GM12878 (cell line): ENCODE data around the gene NUDT16L1. TPM values are rescaled to one million over a fixed set of nuclear protein-coding genes. Genes with fewer than 3 reads are reported as not detected.

Experiments used
- ATAC-seq: fragments of 200-7000 bp; cut with Tn5 transposase; 3 replicates; pipeline ENCODE4 v1.9.1; 2020; ENCODE audit warnings: mild to moderate bottlenecking, moderate library complexity
- BruUV-seq: library from RNA; stranded (reverse); fragments of 400-500 nt; replicated peaks from 2 replicates; lab custom pipeline; 2021; lab: Mats Ljungman, UMichigan
- CTCF ChIA-PET: fragments of 300-600 bp; sonication (Branson Sonifier 250); formaldehyde crosslinking; extraction: SDS; loops from one replicate; lab custom pipeline; 2021; ENCODE audit warnings: inconsistent platforms; lab: Yijun Ruan, JAX
- POLR2A ChIA-PET: fragments of 350-600 bp; formaldehyde crosslinking; extraction: SDS; loops from one replicate; lab custom pipeline; 2021; ENCODE audit warnings: inconsistent platforms; lab: Charles Lee
- RAD21 ChIA-PET: fragments of 300-600 bp; sonication (Branson Sonifier 250); formaldehyde crosslinking; loops from one replicate; lab custom pipeline; 2023; ENCODE audit warnings: antibody characterized with exemption; ENCODE audit not compliant: unreplicated experiment; lab: Charles Lee
- SMC1A ChIA-PET: fragments of 300-600 bp; sonication (Branson Sonifier 250); formaldehyde crosslinking; loops from one replicate; lab custom pipeline; 2023; ENCODE audit not compliant: unreplicated experiment, uncharacterized antibody; lab: Charles Lee
- DNase-seq: peaks from one replicate; pipeline ENCODE4 v3.0.0-alpha.2; 2011; ENCODE audit warnings: low read depth, low spot score
- FAIRE-seq: peaks from 3 replicates; lab custom pipeline; 2011; peaks lifted over from hg19 to GRCh38; lab: Jason Lieb, UNC
- H2AFZ ChIP-seq: 2 replicates; pipeline ENCODE4 v1.6.0; 2011; ENCODE audit warnings: low read depth, low read length, control low read depth; ENCODE audit not compliant: control insufficient read depth
- H3K27ac ChIP-seq: 2 replicates; pipeline ENCODE4 v1.5.1; 2011; ENCODE audit warnings: control low read depth; ENCODE audit not compliant: control insufficient read depth, insufficient read depth
- H3K27me3 ChIP-seq, 2 experiments: replicated peaks in 1 of 2; 2 replicates each; pipeline versions ENCODE4 v1.6.0 to v1.6.1; 2011; ENCODE audit warnings: low read length in 1 of 2; ENCODE audit not compliant: control insufficient read depth in 2 of 2, insufficient read depth in 2 of 2
- H3K36me3 ChIP-seq, 2 experiments: 2 replicates each; pipeline ENCODE4 v1.5.1; 2011; ENCODE audit warnings: low read length in 1 of 2; ENCODE audit not compliant: control insufficient read depth in 2 of 2, insufficient read depth in 2 of 2
- H3K4me1 ChIP-seq: 2 replicates; pipeline ENCODE4 v1.6.1; 2011; ENCODE audit warnings: mild to moderate bottlenecking, low read length, moderate library complexity, mixed read lengths; ENCODE audit not compliant: control insufficient read depth, insufficient read depth
- H3K4me2 ChIP-seq: 2 replicates; pipeline ENCODE4 v1.6.0; 2011; ENCODE audit warnings: control low read depth; ENCODE audit not compliant: control insufficient read depth, insufficient read depth
- H3K4me3 ChIP-seq: fragments of 200-600 bp; sonication (generic); 2 replicates; pipeline ENCODE4 v1.5.1; 2016
- H3K79me2 ChIP-seq: 2 replicates; pipeline ENCODE4 v1.6.0; 2011; ENCODE audit warnings: low read length; ENCODE audit not compliant: control insufficient read depth, insufficient read depth
- H3K9ac ChIP-seq: 2 replicates; pipeline ENCODE4 v1.8.0; 2011; ENCODE audit warnings: low read length, control low read depth, mixed read lengths; ENCODE audit not compliant: control insufficient read depth, insufficient read depth
- H3K9me3 ChIP-seq: replicated peaks from 3 replicates; pipeline ENCODE4 v1.5.1; 2011; ENCODE audit warnings: mild to moderate bottlenecking, low read length; ENCODE audit not compliant: control insufficient read depth, insufficient read depth
- H4K20me1 ChIP-seq: 2 replicates; pipeline ENCODE4 v1.6.0; 2011; ENCODE audit not compliant: control insufficient read depth, insufficient read depth
- CBFB ChIP-seq: IDR thresholded peaks from 2 replicates; pipeline ENCODE4 v1.6.1; 2016; ENCODE audit warnings: antibody characterized with exemption, low read depth
- CBX5 ChIP-seq: sonication (generic); IDR thresholded peaks from 2 replicates; pipeline ENCODE4 v1.6.1; 2016; ENCODE audit warnings: low read depth, moderate library complexity, mild to moderate bottlenecking, inconsistent platforms
- CEBPZ ChIP-seq: fragments of 150-350 bp; IDR thresholded peaks from 2 replicates; pipeline ENCODE4 v1.6.1; 2016; ENCODE audit warnings: low read depth, low read length
- ETV6 ChIP-seq, 2 experiments: fragments of 450-650 bp in 1 of 2; IDR thresholded peaks in 1 of 2; conservative IDR thresholded peaks in 1 of 2; 2 replicates each; pipeline ENCODE4 v1.6.1; 2014; ENCODE audit warnings: antibody characterized with exemption in 1 of 2, borderline replicate concordance in 1 of 2, low read depth in 1 of 2, mild to moderate bottlenecking in 1 of 2, moderate library complexity in 1 of 2
- FOXK2 ChIP-seq: fragments of 450-650 bp; IDR thresholded peaks from 2 replicates; pipeline ENCODE4 v1.6.1; 2017; ENCODE audit warnings: mild to moderate bottlenecking, moderate library complexity
- IRF4 ChIP-seq: IDR thresholded peaks from 2 replicates; pipeline ENCODE4 v1.6.1; 2011; ENCODE audit warnings: low read depth, low read length
- MTA3 ChIP-seq: IDR thresholded peaks from 2 replicates; pipeline ENCODE4 v1.6.1; 2012; ENCODE audit warnings: low read length, inconsistent platforms, borderline replicate concordance
- MYC ChIP-seq: IDR thresholded peaks from 2 replicates; pipeline ENCODE4 v1.6.1; 2011; ENCODE audit warnings: mild to moderate bottlenecking, low read length, moderate library complexity, inconsistent platforms; ENCODE audit not compliant: insufficient read depth, insufficient replicate concordance, insufficient read length, severe bottlenecking
- PAX8 ChIP-seq: fragments of 450-650 bp; IDR thresholded peaks from 2 replicates; pipeline ENCODE4 v1.6.1; 2017; ENCODE audit warnings: mild to moderate bottlenecking, moderate library complexity
- POLR2AphosphoS2 ChIP-seq: IDR thresholded peaks from 2 replicates; pipeline ENCODE4 v1.6.1; 2011; ENCODE audit warnings: low read depth, mild to moderate bottlenecking, low read length, improper control_type of control experiment, moderate library complexity
- SMAD5 ChIP-seq: IDR thresholded peaks from 2 replicates; pipeline ENCODE4 v1.6.1; 2016; ENCODE audit warnings: antibody characterized with exemption, low read depth
- SRF ChIP-seq, 2 experiments: IDR thresholded peaks; 2 replicates each; pipeline ENCODE4 v1.6.1; 2011; ENCODE audit warnings: low read depth in 2 of 2, low read length in 2 of 2, mild to moderate bottlenecking in 1 of 2, moderate library complexity in 1 of 2
- YY1 ChIP-seq: IDR thresholded peaks from 2 replicates; pipeline ENCODE4 v1.6.1; 2011; ENCODE audit warnings: low read depth, mild to moderate bottlenecking, low read length
- ZNF217 ChIP-seq: fragments of 450-650 bp; IDR thresholded peaks from 2 replicates; pipeline ENCODE4 v1.6.1; 2017; ENCODE audit warnings: antibody characterized with exemption, mild to moderate bottlenecking
- ZNF384 ChIP-seq: IDR thresholded peaks from 2 replicates; pipeline ENCODE4 v1.6.1; 2012; ENCODE audit warnings: low read depth, mild to moderate bottlenecking, low read length, improper control_type of control experiment, borderline replicate concordance
- ZNF592 ChIP-seq: fragments of 450-650 bp; IDR thresholded peaks from 2 replicates; pipeline ENCODE4 v1.6.1; 2017; ENCODE audit warnings: mild to moderate bottlenecking, moderate library complexity
- WGBS: methylation state at CpG from one replicate; pipeline ENCODE4 v1.1.6; 2016; ENCODE audit warnings: low lambda C conversion rate; ENCODE audit not compliant: insufficient replicate concordance, insufficient coverage; ENCODE audit errors: missing lambda C conversion rate; 5-methylcytosine and 5-hydroxymethylcytosine counted together
- in situ Hi-C: fragments of 300-500 bp; cut with MboI; formaldehyde crosslinking; loops from 9 replicates; pipeline ENCODE4 v1.14.3; 2018; ENCODE audit warnings: mixed read lengths
- intact Hi-C: fragments of 100-400 bp; cut with micrococcal nuclease; formaldehyde crosslinking; loops from one replicate; pipeline ENCODE4 v1.14.2; 2022; ENCODE audit not compliant: unreplicated experiment
- polyA plus RNA-seq, 11 experiments: library from polyadenylated mRNA; depleted of rRNA in 4 of 11; unstranded in 6 of 11; stranded (reverse) in 5 of 11; fragments of >200 nt; fragmentation: Nextera tagmentation in 4 of 11; fragmentation: Illumina TruSeq in 1 of 11; extraction: Ambion mirVana in 4 of 11; extraction: Trizol in 1 of 11; gene quantifications; 1 replicate in 1 of 11; 2 replicates in 10 of 11; pipeline versions ENCODE4 v1.2.1 to v1.2.3, GENCODE V29; 2011 to 2016; ENCODE audit warnings: inconsistent platforms in 2 of 11, missing spikeins in 2 of 11, low read depth in 1 of 11
- total RNA-seq, 4 experiments: library from RNA; depleted of rRNA in 3 of 4; stranded (reverse); fragments of >200 nt in 3 of 4; fragmentation: Illumina TruSeq in 1 of 4; extraction: Trizol in 1 of 4; gene quantifications; 2 replicates each; pipeline versions ENCODE4 v1.2.1 to v1.2.3, GENCODE V29; 2013 to 2021

Gene NUDT16L1
- total and polyA plus RNA-seq, 10 of the 15 experiments (the other 5 are each of a cell fraction or from before 2014, with no cell fraction given) = 1.4 to 77.7 (median 28.9) TPM

- no peak overlapping the region for H3K4me3 ChIP-seq
- TF ChIP-seq MYC = no peak
- TF ChIP-seq YY1 = no peak
- TF ChIP-seq ETV6 (conservative IDR thresholded peaks at IDR 0.05 in 1 of 2, IDR thresholded peaks at IDR 0.05 in 1 of 2; ENCODE audit: borderline replicate concordance in 1 of 2, low read depth in 1 of 2) = no peak
- no peak for TF ChIP-seq PAX8
- no peak for TF ChIP-seq ZNF217
- no peak for TF ChIP-seq SMAD5
- TF ChIP-seq MTA3 = no peak
- TF ChIP-seq SRF (IDR thresholded peaks at IDR 0.05; ENCODE audit: low read depth in 2 of 2, low read length in 2 of 2) = no peak
- TF ChIP-seq CBFB = no peak
- no peak for TF ChIP-seq ZNF592
- TF ChIP-seq IRF4 = no peak
- TF ChIP-seq FOXK2 = no peak
- TF ChIP-seq CBX5 = no peak
- no peak for TF ChIP-seq CEBPZ
- TF ChIP-seq POLR2AphosphoS2 = no peak
- no peak for TF ChIP-seq ZNF384
- H3K4me2 ChIP-seq = no peak overlapping the region
- no peaks in the 10 kb centered on the region for H4K20me1 ChIP-seq
- peaks cover 13% of the 10 kb centered on the region for H3K79me2 ChIP-seq
- no peaks in the 10 kb centered on the region for H3K9me3 ChIP-seq
- no peak overlapping the region for H2AFZ ChIP-seq
- FAIRE-seq (no peak), DNase-seq (no peak), ATAC-seq (no peak)
- in situ Hi-C loops (no loop called here), intact Hi-C loops (no loop called here)
- RAD21 ChIA-PET = no interaction called here
- no peak overlapping the region for H3K27ac ChIP-seq
- BruUV-seq = no TSS peak
- SMC1A ChIA-PET = interaction anchor here (1.1 kb wide), 2 partner anchors 15 to 100 kb away, joined by 3 to 4 read pairs; no protein-coding TSS in a partner anchor
- POLR2A ChIA-PET = no interaction called here
- H3K27me3 ChIP-seq = no peaks in the 10 kb centered on the region
- 44% methylated on average over 4 of the region's 4 CpGs for WGBS
- peaks cover 2% of the 10 kb centered on the region; the same call in 1 of the 2 replicates for H3K4me1 ChIP-seq
- CTCF ChIA-PET = interaction anchor here (2.7 kb wide), 1 partner anchor 41 kb away, joined by 9 read pairs; no protein-coding TSS in a partner anchor
- H3K9ac ChIP-seq = no peak overlapping the region
- no peaks in the 10 kb centered on the region for H3K36me3 ChIP-seq
These were observed 43.2 kb downstream of the NUDT16L1 start for GRCh38 chr16:4736546-4736945.
